Kidney capillary endothelial cell (primary cell): ENCODE data around the gene RRP15.

ENCODE experiments used
- DNase-seq: peaks from one replicate; pipeline ENCODE4 v3.0.0-alpha.2; 2018; ENCODE audit warnings: low spot score

RRP15 gene

GRCh38 chr1:218362418-218363076 lies 77.5 kb downstream of the RRP15 start:
- no peak for DNase-seq

GRCh38 chr1:218363141-218363540 lies 78.0 kb downstream of the RRP15 start:
- no peak for DNase-seq

GRCh38 chr1:218364028-218364710 lies 79.1 kb downstream of the RRP15 start:
- DNase-seq: no peak

GRCh38 chr1:218365226-218365999 lies 80.3 kb downstream of the RRP15 start:
- DNase-seq: no peak

GRCh38 chr1:218366322-218367052 lies 81.4 kb downstream of the RRP15 start:
- DNase-seq: no peak

GRCh38 chr1:218367118-218367517 lies 82.0 kb downstream of the RRP15 start:
- DNase-seq: no peak

GRCh38 chr1:218368686-218369085 lies 83.6 kb downstream of the RRP15 start:
- no peak for DNase-seq

- DNase-seq: no peak
Measured at GRCh38 chr1:218369688-218370511, 84.8 kb downstream of the RRP15 start.

GRCh38 chr1:218371927-218372672 lies 87.0 kb downstream of the RRP15 start:
- DNase-seq: no peak

GRCh38 chr1:218374401-218375353 lies 89.6 kb downstream of the RRP15 start:
- DNase-seq: peak; percentile 67

GRCh38 chr1:218376722-218377121 lies 91.6 kb downstream of the RRP15 start:
- no peak for DNase-seq

GRCh38 chr1:218377143-218377660 lies 92.1 kb downstream of the RRP15 start:
- DNase-seq: no peak

GRCh38 chr1:218380125-218380977 lies 95.3 kb downstream of the RRP15 start:
- DNase-seq: no peak

- no peak for DNase-seq
Measured at GRCh38 chr1:218382261-218382660, 97.2 kb downstream of the RRP15 start.

GRCh38 chr1:218383051-218383450 lies 98.0 kb downstream of the RRP15 start:
- DNase-seq: no peak

- DNase-seq: no peak
Measured at GRCh38 chr1:218383681-218384080, 98.6 kb downstream of the RRP15 start.

GRCh38 chr1:218384581-218384993 lies 99.5 kb downstream of the RRP15 start:
- DNase-seq: no peak
